GM13976 (cell line): ENCODE measurements around the gene DDX4.

ENCODE experiments used
- DNase-seq: peaks from one replicate; pipeline ENCODE4 v3.0.0; 2012; ENCODE audit warnings: low spot score
- in situ Hi-C: fragments of 300-500 bp; cut with MboI; formaldehyde crosslinking; loops from one replicate; pipeline ENCODE4 v1.12.0; 2022; ENCODE audit warnings: low sequenced_read_pairs, mixed read lengths, inconsistent platforms; ENCODE audit not compliant: unreplicated experiment
- TF ChIP-seq, protein P1 (sequence below): IDR thresholded peaks from 2 replicates; pipeline ENCODE4 v1.5.1; 2012; ENCODE audit warnings: borderline replicate concordance, mild to moderate bottlenecking; ENCODE audit not compliant: insufficient read depth; ENCODE audit errors: extremely low read depth, missing control alignments, control extremely low read depth

Gene DDX4

DNA sequence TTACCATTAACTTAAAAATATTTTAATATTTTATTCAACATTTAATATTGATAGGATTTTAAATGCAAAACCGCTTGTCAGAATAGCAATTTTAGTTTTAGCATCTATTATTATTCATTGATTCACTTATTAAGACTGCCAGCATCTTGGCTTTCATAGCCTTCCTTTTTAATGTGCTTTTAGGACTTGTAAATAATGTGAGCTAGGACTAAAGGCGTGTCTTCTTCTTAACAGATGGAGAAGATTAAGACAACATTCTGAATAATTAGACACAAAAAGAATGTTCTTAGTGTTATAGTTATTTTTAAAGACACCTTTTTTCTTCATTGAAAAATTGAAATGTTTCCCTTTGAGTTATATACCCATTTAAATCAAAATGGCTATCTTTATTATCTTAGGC, 120.2 kb downstream of the DDX4 start:
- in situ Hi-C loops = no loop called here
- no peak for DNase-seq
- TF ChIP-seq, protein P1, sequence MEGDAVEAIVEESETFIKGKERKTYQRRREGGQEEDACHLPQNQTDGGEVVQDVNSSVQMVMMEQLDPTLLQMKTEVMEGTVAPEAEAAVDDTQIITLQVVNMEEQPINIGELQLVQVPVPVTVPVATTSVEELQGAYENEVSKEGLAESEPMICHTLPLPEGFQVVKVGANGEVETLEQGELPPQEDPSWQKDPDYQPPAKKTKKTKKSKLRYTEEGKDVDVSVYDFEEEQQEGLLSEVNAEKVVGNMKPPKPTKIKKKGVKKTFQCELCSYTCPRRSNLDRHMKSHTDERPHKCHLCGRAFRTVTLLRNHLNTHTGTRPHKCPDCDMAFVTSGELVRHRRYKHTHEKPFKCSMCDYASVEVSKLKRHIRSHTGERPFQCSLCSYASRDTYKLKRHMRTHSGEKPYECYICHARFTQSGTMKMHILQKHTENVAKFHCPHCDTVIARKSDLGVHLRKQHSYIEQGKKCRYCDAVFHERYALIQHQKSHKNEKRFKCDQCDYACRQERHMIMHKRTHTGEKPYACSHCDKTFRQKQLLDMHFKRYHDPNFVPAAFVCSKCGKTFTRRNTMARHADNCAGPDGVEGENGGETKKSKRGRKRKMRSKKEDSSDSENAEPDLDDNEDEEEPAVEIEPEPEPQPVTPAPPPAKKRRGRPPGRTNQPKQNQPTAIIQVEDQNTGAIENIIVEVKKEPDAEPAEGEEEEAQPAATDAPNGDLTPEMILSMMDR = no peak

DNA sequence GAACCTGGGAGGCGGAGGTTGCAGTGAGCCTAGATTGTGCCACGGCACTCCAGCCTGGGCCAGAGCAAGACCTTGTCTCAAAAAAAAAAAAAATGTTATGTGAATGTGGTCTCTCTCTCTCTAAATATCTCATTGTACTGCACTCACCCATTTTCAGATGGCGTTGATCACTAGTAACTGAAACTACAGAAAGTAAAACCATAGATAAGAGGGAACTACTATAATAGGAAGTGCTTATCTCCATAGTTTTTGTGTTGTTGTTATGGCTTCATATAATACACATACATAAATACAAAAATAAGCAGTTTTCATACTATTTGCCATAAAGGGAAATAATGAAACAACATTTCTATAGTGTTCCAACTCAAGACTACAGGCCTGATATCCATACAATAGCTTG, 122.4 kb downstream of the DDX4 start:
- TF ChIP-seq, protein P1 = no peak
- DNase-seq = no peak
- in situ Hi-C loops = no loop called here

DNA sequence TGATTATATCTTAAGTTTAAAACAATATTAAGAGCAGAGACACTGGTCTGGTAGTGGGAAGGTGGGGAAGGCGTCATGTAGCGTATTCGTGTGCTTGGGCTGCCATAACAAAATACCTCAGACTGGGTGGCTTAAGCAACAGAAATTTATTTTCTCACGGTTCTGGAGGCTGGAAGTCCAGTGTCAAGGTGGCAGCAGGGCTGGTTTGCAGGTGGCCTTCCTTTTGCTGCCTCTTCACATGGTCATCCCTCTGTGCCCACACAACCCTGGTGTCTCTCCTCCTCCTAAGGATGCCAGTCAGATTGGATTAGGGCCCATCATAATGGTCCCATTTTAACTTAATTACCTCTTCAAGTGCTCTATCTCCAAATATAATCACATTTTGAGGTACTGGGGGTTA, 122.8 kb downstream of the DDX4 start:
- in situ Hi-C loops = no loop called here
- no peak for DNase-seq
- TF ChIP-seq, protein P1 = no peak

DNA sequence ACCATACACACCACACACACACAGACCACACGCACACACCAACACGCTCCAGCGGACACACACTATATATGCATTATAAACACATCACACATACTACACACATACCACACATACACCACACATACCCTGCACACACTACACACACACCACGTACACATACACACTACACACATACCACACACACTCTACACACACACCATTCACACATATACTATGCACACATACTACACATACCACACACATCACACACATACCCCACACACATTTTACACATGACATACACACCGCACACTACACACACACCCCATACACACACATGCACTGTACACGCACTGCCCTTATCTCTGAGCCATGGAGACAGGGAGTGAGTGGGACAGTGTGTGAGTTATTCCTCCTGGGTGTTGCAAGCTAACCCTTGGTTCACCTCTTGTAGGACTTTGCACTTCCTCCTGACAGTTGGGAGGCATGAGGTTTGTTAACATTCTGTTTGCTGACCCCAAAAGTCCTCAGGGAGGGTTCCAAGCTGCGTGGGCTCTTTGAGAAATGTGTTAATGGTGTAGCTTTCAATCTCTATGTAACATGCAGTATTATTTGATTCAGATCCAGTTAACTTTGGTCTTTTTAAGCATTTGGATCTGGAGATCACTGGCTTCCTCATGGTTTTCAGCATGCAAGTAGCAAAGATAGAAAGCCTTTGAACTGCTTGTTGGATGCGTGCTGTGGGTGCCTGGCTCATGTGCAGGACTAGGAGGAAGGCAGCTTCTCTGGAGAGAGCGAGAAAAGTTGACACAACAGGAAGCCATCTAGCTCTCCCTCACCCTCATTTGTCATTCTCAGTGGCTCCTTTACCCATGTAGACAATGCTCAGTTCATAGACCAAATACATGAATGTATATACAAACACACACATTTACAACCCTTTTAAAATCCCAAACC, 127.0 kb downstream of the DDX4 start:
- TF ChIP-seq, protein P1 = no peak
- DNase-seq = no peak
- in situ Hi-C loops = no loop called here

DNA sequence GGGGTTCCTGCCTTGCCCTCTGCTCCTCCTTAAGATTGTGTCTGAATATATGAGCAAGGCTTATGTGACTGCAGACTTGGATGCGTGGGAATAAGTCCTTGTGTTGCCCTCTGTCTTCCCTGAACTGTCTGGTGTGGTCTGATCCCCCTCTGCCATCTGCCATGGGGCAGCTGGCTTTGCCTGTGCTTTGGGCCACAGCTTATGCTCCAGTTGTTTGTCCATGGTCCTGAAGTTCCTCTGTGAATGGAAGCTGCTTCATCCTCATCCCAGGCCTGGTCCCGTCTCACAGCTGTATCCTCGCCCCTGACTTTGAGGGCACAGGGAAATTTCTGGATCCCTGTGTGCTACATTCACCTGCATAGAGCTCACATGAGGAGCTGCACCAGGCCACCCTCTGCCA, 128.0 kb downstream of the DDX4 start:
- in situ Hi-C loops = no loop called here
- DNase-seq = no peak

DNA sequence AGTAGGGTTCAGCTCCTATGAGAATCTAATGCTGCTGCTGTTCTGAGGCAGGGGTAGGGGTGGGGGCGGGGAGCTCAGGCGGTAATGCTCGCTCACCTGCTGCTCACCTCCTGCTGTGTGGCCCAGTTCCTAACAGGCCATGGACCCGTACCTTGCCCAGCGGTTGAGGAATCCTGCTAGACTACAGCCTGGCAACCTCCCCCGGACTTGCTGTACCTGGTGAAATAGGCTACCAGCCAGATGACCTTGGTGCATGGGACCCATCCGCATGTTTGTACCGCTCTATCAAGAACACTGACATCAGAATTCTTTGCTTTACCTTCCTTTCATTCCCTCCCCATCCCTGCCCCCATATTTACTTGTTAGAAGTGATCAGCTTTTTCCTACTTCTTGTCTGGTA, 128.6 kb downstream of the DDX4 start:
- TF ChIP-seq, protein P1 = no peak
- in situ Hi-C loops = no loop called here
- DNase-seq = no peak

More for the DNA sequence above, 128.0 kb downstream of the DDX4 start:
- TF ChIP-seq, protein P1 = no peak
